GM12892 (cell line): ENCODE measurements around the gene SLCO1B3.

Source experiments
- POLR2A ChIP-seq: IDR thresholded peaks from 2 replicates; pipeline ENCODE4 v1.6.1; 2011; ENCODE audit warnings: low read depth, low read length, control low read depth
- TAF1 ChIP-seq: IDR thresholded peaks from 2 replicates; pipeline ENCODE4 v1.6.1; 2011; ENCODE audit warnings: low read depth, mild to moderate bottlenecking, control low read depth, low read length, borderline replicate concordance

DNA sequence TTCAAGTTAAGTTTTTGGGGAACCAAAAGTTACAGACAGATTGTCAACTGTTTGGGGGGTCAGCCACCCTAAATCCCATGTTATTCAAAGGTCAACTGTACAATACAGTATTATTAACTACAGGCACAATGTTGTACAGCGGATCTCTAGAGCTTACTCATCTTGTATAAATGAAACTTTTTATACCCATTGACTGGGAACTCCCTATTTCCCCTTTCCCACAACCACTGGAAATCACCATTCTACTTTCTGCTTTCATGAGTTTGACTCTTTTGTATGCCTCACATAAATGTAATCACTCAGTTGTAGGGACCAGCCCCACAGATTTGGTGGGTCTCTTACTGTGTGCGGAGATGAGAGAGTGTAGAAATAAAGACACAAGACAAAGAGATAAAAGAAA, 57.8 kb downstream of the SLCO1B3 start:
- TF ChIP-seq POLR2A (no peak), TAF1 (no peak)
